Measurements from ENCODE around the gene ZNF22.

DNA sequence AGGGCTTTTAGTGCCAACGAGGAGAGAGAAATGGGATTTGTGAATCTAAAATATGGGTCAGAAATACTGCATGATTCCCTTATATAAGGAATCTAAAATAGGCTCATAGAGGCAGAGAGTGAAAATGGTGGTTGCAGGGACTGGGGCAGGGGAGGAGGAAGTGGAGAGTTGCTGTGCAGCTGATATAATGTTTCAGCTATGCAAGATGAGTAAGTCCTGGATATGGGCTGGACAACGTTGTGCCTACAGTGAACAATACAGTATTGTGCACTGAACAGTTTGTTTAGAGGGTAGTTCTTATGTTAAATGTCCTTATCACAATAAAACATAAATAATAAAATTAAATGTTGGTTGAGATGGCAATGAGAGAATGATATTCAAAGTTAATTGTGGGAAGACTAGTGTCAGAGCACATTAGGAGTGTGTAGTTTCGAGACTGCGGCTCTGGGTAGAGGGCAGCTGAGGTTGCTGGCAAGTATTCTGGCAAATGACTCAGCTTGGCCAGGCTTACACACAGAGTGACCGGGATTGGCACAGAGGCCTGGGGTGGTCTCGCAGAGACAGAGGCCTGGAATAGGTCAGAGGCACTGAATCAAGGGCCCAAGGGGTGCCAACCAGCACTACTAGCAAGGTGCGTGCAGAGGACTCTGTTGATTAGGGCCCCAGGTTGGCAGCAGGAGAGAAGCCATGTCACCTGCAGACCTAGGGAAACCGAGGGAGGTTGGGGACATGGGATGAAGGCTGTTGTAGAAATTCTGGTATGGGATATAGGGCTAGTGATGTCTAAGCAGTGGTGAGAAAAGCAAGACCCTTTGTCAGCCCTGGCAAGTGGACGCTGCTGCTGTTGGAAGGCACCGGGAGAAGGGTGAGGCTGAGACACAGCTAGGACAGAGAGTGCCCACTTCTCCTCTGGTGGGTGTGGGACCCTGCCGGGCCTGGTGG lies 19.3 kb upstream of the ZNF22 start:
- TF ChIP-seq, protein P1, sequence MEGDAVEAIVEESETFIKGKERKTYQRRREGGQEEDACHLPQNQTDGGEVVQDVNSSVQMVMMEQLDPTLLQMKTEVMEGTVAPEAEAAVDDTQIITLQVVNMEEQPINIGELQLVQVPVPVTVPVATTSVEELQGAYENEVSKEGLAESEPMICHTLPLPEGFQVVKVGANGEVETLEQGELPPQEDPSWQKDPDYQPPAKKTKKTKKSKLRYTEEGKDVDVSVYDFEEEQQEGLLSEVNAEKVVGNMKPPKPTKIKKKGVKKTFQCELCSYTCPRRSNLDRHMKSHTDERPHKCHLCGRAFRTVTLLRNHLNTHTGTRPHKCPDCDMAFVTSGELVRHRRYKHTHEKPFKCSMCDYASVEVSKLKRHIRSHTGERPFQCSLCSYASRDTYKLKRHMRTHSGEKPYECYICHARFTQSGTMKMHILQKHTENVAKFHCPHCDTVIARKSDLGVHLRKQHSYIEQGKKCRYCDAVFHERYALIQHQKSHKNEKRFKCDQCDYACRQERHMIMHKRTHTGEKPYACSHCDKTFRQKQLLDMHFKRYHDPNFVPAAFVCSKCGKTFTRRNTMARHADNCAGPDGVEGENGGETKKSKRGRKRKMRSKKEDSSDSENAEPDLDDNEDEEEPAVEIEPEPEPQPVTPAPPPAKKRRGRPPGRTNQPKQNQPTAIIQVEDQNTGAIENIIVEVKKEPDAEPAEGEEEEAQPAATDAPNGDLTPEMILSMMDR (IDR thresholded peaks at IDR 0.05): no peak
- TF ChIP-seq EZH2phosphoT487 (IDR thresholded peaks at IDR 0.05): no peak
